IPS-18a (cell line): ENCODE results near the gene PHF10.
"Not testable (repeated sequence)": the region's sequence is repeated elsewhere in the genome, so short reads cannot be mapped to it uniquely, and the experiment has no call there.

Experiments
- H3K27ac ChIP-seq: one replicate; pipeline ENCODE4 v1.5.1; 2013; ENCODE audit warnings: low read length
- H3K27me3 ChIP-seq: one replicate; pipeline ENCODE4 v1.6.1; 2013; ENCODE audit warnings: mild to moderate bottlenecking, low read length; ENCODE audit not compliant: control insufficient read depth, insufficient read depth
- H3K36me3 ChIP-seq: one replicate; pipeline ENCODE4 v1.6.1; 2013; ENCODE audit warnings: low read depth, low read length; ENCODE audit not compliant: control insufficient read depth
- H3K4me1 ChIP-seq: one replicate; pipeline ENCODE4 v1.6.1; 2013; ENCODE audit warnings: low read depth, low read length; ENCODE audit not compliant: control insufficient read depth
- H3K4me3 ChIP-seq: one replicate; pipeline ENCODE4 v1.5.1; 2013; ENCODE audit warnings: low read length
- H3K9ac ChIP-seq: one replicate; pipeline ENCODE4 v1.6.1; 2013; ENCODE audit warnings: mild to moderate bottlenecking, low read length, moderate library complexity
- H3K9me3 ChIP-seq: one replicate; pipeline ENCODE4 v1.6.1; 2013; ENCODE audit warnings: low read depth, low read length; ENCODE audit not compliant: control insufficient read depth

PHF10 gene

DNA sequence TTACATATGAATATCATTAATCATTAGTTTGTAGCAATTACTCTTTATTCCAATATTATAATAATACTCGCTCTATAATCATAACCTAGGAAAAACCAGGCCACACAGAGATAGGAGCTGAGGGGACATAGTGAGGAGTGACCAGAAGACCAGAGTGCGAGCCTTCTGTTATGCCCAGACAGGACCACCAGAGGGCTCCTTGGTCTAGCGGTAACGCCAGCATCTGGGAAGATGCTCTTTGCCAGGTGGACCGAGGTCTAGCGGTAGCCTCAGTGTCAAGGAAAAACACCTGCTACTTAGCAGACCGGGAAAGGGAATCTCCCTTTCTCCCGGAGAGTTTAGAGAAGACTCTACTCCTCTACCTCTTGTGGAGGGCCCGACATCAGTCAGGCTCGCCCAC, 27.2 kb downstream of the PHF10 start:
- H3K9ac ChIP-seq, H3K36me3 ChIP-seq, H3K27ac ChIP-seq, H3K9me3 ChIP-seq, H3K27me3 ChIP-seq, H3K4me3 ChIP-seq: not testable (repeated sequence)
- peaks cover 10% of the 10 kb centered on the region for H3K4me1 ChIP-seq

- Histone ChIP-seq H3K4me1 (peaks cover under 1% of the 10 kb centered on the region), H3K36me3 (peaks cover 7% of the 10 kb centered on the region), H3K9me3 (no peaks in the 10 kb centered on the region), H3K27ac (no peak overlapping the region), H3K4me3 (no peak overlapping the region), H3K27me3 (no peaks in the 10 kb centered on the region), H3K9ac (no peak overlapping the region)
These were observed 29.2 kb downstream of the PHF10 start for GRCh38 chr6:169695131-169695530.

DNA sequence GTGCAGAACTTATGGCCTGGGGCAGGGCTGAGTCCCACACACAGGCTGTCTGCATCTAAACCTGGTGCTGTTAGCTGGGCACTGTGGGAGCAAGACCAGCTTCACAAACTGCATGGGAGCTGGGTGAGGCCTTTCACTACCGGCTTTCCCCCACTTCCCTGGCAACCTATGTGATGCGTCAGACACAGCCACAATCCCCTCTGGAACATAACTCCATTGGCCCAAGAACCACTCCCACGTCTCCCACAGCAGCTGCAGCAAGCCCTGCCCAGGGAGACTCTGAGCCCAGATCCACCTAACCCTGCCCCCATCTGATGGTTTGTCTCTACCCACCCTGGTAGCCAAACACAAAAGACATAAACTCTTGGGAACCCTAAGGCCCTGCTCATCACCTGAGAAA, 31.8 kb downstream of the PHF10 start:
- no peaks in the 10 kb centered on the region for H3K27me3 ChIP-seq
- no peak overlapping the region for H3K4me3 ChIP-seq
- peaks cover 19% of the 10 kb centered on the region for H3K36me3 ChIP-seq
- H3K27ac ChIP-seq: no peak overlapping the region
- no peak overlapping the region for H3K9ac ChIP-seq
- no peaks in the 10 kb centered on the region for H3K4me1 ChIP-seq
- H3K9me3 ChIP-seq: no peaks in the 10 kb centered on the region

GRCh38 chr6:169691260-169691659, 33.0 kb downstream of the PHF10 start:
- Histone ChIP-seq H3K27me3 (no peaks in the 10 kb centered on the region), H3K9me3 (peaks cover 2% of the 10 kb centered on the region), H3K4me1 (no peaks in the 10 kb centered on the region), H3K36me3 (peaks cover 27% of the 10 kb centered on the region), H3K27ac (no peak overlapping the region), H3K9ac (no peak overlapping the region), H3K4me3 (no peak overlapping the region)

GRCh38 chr6:169689287-169689686, 35.0 kb downstream of the PHF10 start:
- Histone ChIP-seq H3K36me3 (peaks cover 28% of the 10 kb centered on the region), H3K9ac (no peak overlapping the region), H3K27me3 (no peaks in the 10 kb centered on the region), H3K27ac (no peak overlapping the region), H3K4me1 (no peaks in the 10 kb centered on the region), H3K9me3 (peaks cover 7% of the 10 kb centered on the region), H3K4me3 (no peak overlapping the region)

DNA sequence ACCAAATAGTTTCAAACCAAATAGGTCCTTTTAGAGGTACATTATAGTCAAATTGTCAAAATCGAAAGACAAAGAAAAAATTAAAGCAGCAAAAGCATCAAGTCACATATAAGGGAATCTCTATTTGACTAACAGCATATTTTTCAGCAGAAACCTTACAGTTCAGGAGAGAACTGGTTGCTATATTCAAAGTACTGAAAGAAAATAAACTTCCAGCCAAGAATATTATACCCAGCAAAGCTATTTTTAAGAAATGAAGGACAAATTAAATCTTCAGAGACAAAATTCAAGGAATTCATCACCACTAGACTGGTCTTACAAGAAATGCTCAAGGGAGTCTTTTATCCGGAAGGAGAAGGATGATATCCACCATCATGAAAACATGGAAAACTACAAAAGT, 38.4 kb downstream of the PHF10 start:
- no peak overlapping the region for H3K27ac ChIP-seq
- H3K9me3 ChIP-seq: peaks cover 7% of the 10 kb centered on the region
- peaks cover 28% of the 10 kb centered on the region for H3K36me3 ChIP-seq
- H3K9ac ChIP-seq: no peak overlapping the region
- H3K4me1 ChIP-seq: no peaks in the 10 kb centered on the region
- H3K27me3 ChIP-seq: no peaks in the 10 kb centered on the region
- H3K4me3 ChIP-seq: no peak overlapping the region

GRCh38 chr6:169684056-169684455, 40.2 kb downstream of the PHF10 start:
- H3K27ac ChIP-seq: no peak overlapping the region
- peaks cover 26% of the 10 kb centered on the region for H3K36me3 ChIP-seq
- H3K4me3 ChIP-seq: no peak overlapping the region
- no peaks in the 10 kb centered on the region for H3K4me1 ChIP-seq
- no peak overlapping the region for H3K9ac ChIP-seq
- H3K9me3 ChIP-seq: peaks cover 7% of the 10 kb centered on the region
- H3K27me3 ChIP-seq: no peaks in the 10 kb centered on the region

GRCh38 chr6:169678342-169678741, 46.0 kb downstream of the PHF10 start:
- Histone ChIP-seq H3K9ac (no peak overlapping the region), H3K4me1 (no peaks in the 10 kb centered on the region), H3K4me3 (no peak overlapping the region), H3K27me3 (no peaks in the 10 kb centered on the region), H3K9me3 (no peaks in the 10 kb centered on the region), H3K27ac (no peak overlapping the region), H3K36me3 (no peaks in the 10 kb centered on the region)

DNA sequence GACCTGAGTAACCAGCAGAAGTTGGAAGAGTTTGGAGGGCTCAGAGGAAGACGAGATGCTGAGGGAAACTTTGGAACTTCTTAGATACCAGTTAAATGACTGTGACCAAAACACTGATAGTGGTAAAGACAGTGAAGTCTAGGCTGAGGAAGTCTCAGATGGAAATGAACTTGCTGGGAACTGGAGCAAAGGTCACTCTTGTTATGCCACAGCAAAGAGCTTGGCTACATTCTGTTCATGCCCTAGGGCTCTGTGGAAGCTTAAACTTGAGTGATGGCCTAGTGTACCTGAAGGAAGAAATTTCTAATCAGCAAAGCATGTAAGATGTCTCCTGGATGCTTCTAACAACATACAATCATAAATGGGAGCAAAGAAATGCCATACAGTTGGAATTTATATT, 47.2 kb downstream of the PHF10 start:
- Histone ChIP-seq H3K27ac (no peak overlapping the region), H3K9me3 (no peaks in the 10 kb centered on the region), H3K27me3 (no peaks in the 10 kb centered on the region), H3K9ac (no peak overlapping the region), H3K36me3 (peaks cover 5% of the 10 kb centered on the region), H3K4me3 (no peak overlapping the region), H3K4me1 (no peaks in the 10 kb centered on the region)

DNA sequence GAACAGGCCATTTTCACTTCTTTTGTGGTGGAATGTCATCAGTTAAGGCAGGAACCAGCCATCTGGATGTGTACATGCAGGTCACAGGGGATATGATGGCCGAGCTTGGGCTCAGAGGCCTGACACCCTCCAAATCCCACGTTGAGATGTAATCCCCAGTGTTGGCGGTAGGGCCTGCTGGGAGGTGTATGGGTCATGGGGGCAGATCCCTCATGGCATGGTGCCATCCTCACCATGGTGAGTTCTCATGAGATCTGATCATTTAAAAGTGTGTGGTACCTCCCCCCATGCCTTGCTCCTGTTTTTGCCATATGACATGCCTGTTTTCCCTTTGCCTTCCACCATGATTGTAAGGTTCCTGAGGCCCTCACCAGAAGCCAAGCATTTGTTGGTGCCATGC, 49.3 kb downstream of the PHF10 start:
- H3K4me3 ChIP-seq: no peak overlapping the region
- H3K27me3 ChIP-seq: no peaks in the 10 kb centered on the region
- no peak overlapping the region for H3K27ac ChIP-seq
- H3K36me3 ChIP-seq: peaks cover 22% of the 10 kb centered on the region
- no peaks in the 10 kb centered on the region for H3K9me3 ChIP-seq
- H3K4me1 ChIP-seq: no peaks in the 10 kb centered on the region
- no peak overlapping the region for H3K9ac ChIP-seq

DNA sequence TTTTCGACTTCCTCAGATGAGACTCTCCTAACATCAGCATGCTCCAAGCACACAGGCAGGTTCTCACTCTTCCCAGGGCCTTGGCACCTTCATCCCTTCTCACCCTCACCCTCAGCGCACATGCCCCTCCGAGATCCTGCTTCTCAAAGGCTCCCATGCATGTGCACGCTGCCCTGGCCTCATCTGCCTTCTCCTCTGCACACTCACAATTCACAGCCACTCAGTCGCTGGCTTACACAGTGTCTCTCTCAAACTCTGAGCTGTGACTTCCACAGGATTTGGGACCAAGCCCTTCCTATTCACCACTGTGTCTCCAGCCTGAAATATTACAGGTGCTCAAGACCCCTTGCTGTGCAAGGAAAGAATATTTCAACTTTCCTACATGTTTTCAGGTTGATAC, 52.7 kb downstream of the PHF10 start:
- Histone ChIP-seq H3K36me3 (peaks cover 42% of the 10 kb centered on the region), H3K9me3 (no peaks in the 10 kb centered on the region), H3K4me3 (no peak overlapping the region), H3K4me1 (no peaks in the 10 kb centered on the region), H3K9ac (no peak overlapping the region), H3K27ac (no peak overlapping the region), H3K27me3 (no peaks in the 10 kb centered on the region)

DNA sequence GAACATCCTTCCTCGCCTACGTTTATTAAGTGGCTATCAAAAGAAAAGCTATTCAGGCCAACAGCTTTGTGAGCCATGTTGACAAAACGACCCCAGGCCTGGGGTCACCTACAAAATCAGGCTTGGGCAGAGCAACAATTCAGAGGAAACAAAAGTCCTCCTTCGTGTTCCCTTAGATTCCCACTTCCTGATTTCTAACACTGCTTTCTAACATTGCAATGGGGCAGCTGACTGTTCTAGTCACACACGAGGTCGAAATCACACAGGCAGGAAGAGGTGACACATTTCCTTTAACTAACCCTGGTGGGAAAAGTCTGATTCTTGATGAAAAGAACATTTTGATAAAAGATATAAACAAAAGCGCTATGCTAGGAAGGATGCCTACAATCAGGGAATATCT, 54.4 kb downstream of the PHF10 start:
- H3K9ac ChIP-seq: no peak overlapping the region
- H3K9me3 ChIP-seq: no peaks in the 10 kb centered on the region
- H3K27me3 ChIP-seq: no peaks in the 10 kb centered on the region
- H3K4me3 ChIP-seq: no peak overlapping the region
- no peaks in the 10 kb centered on the region for H3K4me1 ChIP-seq
- H3K36me3 ChIP-seq: peaks cover 54% of the 10 kb centered on the region
- H3K27ac ChIP-seq: no peak overlapping the region
